Measurements from ENCODE around the gene CABCOCO1.

CABCOCO1 gene

GRCh38 chr10:61754587-61755550 is 92.1 kb downstream of the CABCOCO1 start:
- no peak for DNase-seq (ENCODE audit: low read depth in 1 of 2, low spot score in 1 of 2)

- no peak for DNase-seq (ENCODE audit: low read depth in 1 of 2, low spot score in 1 of 2)
Measured at GRCh38 chr10:61757001-61757400, 94.3 kb downstream of the CABCOCO1 start.

- no peak for DNase-seq (ENCODE audit: low read depth in 1 of 2, low spot score in 1 of 2)
Measured at GRCh38 chr10:61757525-61758397, 95.0 kb downstream of the CABCOCO1 start.

DNA sequence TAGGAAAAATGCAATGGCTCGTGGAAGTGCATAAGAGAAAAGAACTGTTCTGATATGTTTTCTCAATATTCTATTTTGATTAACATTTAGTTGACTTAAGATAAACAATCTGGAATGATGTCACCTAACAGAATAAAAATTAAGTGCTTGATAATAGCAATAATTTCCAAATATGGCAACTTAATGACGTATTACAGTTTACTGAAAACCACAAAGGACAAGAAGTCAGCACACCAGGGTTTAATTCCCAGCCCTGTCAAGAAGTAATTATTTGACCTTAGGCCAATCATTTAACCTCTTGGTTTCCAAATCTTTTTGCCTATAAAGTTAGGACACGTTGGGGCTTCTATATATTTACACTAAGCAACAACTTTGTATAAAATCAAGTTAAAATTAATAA is 95.7 kb downstream of the CABCOCO1 start:
- DNase-seq (ENCODE audit: low read depth in 1 of 2, low spot score in 1 of 2) = no peak

- DNase-seq (ENCODE audit: low read depth in 1 of 2, low spot score in 1 of 2) = no peak
Measured at GRCh38 chr10:61759751-61760150, 97.0 kb downstream of the CABCOCO1 start.

DNA sequence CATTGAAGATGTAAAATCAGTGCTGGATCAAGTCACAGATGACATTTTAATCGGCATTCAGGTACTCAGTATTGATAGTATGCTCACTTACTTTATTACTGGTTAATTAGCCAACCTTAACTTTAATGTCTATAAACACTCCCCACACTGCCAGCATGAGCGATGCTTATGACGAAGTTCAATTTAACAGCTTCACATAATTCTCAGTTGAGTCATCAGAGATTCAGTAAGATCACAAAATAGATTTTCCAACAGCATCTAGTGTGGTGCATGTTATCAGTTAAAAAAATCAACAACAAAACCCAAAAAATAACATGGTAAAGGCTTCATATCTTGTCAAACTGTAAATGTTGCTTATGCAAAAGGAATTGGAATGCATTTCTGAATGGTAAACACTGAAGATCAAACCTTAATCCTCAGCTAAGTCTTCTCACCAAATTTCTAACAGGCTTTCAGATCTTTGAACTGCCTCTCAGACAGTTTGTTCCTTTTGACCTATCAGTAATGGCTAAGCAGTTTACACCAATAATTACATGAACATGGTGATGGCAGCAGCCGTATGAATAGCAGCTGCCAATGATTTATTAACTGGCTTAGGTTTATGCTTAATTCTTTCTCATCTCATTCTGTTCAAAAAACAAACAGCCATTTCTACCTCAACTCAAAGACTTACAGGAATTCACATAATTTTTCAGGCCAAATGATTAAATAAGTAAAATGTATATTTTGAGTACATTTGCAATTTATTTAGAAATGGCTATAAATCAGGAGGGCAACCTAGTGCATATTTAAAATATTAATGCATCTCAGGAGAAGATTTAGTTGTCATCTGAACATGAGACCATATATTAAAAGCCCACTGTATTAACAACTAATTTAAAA is 98.5 kb downstream of the CABCOCO1 start:
- DNase-seq (ENCODE audit: low read depth in 1 of 2, low spot score in 1 of 2) = no peak

- DNase-seq (ENCODE audit: low read depth in 1 of 2, low spot score in 1 of 2) = no peak
Measured at GRCh38 chr10:61761825-61762217, 99.1 kb downstream of the CABCOCO1 start.

DNA sequence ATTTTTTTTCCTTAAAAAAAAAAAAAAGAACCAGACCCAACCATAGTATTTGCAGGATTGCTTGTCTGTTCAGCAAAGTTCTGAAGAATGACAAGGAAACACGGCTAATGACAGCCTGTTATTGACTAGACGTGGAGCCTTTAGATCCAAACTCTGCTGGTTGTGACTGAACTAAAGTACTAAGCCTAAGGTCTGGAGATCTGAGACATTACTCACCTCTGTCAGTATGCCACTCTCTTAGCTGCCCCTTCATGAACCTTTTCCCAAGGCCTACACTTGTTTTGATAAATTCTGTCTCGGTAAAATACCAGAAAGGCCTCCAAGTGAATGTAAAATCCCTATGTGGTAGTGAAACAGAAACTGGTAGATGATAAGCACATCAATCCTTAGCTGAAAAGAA is 101.0 kb downstream of the CABCOCO1 start:
- DNase-seq (ENCODE audit: low read depth in 1 of 2, low spot score in 1 of 2) = no peak

DNA sequence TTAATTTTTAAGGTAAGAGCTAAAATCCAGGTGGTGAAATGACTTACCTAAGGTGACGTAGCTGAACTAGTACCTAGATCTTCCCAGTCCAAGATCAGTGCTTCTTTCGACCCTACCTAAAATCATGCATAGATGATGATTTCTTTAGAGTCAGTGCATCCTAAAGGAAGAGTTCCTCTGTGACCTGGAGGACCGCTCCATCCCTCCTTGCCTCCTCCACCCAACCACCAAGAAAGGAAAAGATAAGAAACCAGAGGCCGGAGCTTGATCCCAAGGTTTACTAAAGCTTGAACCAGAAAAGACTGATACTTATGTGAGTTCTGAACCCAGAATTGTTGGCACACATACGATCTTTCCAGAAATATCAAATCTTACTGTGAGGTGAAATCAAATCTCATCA is 101.8 kb downstream of the CABCOCO1 start:
- DNase-seq (ENCODE audit: low read depth in 1 of 2, low spot score in 1 of 2) = no peak

DNA sequence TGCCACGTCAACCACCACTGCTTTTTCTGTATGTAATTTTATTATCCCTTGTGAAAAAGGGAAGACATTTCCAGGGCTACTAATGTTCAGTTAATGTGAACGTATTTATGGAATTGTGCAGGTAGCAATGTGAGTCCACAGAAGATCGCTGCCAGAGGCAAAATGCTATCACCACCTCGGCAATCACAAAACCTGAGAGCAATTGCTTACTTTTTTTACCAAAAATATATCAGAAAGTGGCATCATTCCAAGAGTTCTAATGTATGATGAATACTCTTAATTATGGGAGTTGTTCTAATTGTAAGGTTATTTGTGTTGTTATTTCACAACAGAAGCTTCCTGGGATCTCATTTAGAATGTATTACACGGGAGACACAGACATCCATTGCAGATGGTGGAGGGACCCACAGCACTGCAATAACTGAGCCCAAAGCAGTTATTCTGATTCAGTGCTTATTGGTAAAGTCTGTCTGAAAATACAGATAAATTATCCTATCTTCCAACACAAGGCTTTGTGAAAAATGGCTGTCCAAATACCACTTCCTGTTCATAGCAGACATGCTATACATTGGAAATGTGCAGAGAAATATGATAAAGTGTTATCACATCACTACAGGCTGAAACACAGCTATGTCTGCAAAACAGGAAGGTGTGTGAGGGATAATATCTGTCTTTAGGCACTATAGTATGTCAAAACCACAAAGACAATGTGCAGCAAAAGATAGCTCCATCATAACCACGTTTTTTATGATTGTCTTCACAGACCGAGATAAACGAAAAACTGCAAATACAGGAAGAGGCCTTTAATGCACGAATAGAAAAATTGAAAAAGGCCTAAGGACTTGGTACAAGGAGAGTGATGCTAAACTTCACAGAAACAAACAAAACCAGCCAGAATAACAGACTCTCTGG is 102.7 kb downstream of the CABCOCO1 start:
- no peak for DNase-seq (ENCODE audit: low read depth in 1 of 2, low spot score in 1 of 2)

DNA sequence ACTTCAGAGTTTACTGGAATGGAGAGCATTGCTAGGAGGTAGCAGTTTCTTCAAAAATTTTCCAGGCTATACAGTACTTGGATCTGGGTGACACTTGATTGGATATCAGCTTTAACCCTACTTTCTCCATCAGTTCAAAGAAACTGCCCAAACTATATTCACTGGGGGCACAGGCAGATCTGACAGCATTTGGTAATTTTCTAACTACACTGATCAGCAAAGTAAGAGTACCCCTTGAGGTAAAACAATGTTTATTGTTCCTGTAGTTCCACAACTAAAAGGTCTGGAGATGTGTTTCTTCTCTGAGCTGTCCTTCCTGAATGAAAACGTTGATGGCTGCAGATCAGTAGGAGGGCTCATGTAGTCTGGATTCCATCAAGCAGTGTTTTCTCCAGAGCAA is 104.2 kb downstream of the CABCOCO1 start:
- DNase-seq (ENCODE audit: low read depth in 1 of 2, low spot score in 1 of 2) = no peak

GRCh38 chr10:61774031-61774430 is 111.3 kb downstream of the CABCOCO1 start:
- no peak for DNase-seq (ENCODE audit: low read depth in 1 of 2, low spot score in 1 of 2)

DNA sequence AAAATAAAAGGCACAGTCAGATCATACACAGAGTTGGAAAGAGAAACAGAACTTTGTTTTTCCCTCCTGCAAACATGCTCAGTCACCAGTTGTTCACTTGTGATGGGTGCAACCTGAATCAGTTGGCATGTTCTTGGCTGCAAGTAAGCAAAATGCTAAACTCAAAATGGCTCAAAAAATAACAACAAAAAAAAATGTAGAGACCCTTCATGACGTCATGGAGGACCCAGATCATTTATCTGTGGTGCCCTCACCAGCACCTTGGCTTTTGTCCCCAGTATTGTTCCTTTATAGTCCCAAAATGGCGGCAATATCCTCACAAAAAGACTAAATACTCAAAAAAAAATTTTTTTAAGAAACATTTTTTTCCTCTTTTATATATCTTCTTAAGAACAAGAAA is 112.4 kb downstream of the CABCOCO1 start:
- no peak for DNase-seq (ENCODE audit: low read depth in 1 of 2, low spot score in 1 of 2)

DNA sequence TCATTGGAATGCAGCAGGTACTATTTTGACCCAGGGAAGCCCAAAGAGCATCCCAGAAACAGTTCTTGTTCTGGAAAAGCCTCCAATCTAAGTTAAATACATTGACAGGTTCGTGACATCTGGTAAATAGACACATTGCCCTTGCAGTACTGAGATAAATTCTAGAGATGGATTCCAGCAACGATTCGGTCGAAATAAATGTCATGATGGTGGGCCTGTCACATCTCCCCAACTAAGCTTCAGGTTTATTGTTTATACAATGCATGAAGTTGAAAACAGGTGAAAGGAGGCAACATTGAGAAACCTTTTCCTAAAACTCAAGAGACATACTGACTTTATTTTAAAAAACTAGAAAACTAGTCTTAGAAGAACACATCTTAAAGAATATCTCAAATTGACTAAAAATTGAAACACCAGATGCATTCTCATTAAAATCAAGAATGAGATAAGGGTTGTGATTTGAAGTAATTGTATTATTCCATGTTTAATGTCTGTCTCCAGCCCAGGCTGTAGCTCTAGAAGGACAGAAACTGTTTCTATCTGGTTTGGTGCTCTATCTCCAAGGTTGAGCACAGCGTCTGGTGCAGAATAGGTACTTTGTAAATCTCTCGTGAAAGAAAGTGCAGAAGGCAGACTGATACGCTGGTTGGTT is 114.0 kb downstream of the CABCOCO1 start:
- no peak for DNase-seq (ENCODE audit: low read depth in 1 of 2, low spot score in 1 of 2)

- DNase-seq (ENCODE audit: low read depth in 1 of 2, low spot score in 1 of 2) = no peak
Measured at GRCh38 chr10:61778137-61778536, 115.4 kb downstream of the CABCOCO1 start.

DNA sequence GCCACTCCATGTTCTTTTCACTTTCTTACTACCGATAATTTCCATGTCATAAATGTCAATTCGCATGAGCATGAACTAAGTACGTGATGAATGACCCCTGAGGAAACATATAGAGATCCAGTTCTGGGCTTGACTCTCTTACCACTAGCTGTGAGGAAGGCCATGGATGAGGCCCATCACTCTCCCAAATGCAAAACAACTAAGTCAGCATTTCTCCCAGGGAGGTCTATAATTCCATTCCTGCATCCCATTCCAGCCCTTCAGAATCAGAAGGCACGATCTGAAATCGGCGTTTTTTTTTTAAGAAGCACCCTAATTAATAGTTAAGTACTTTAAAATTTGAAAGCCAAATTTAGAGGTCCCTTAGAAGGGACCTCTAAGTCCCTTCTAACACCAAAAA is 116.5 kb downstream of the CABCOCO1 start:
- DNase-seq (ENCODE audit: low read depth in 1 of 2, low spot score in 1 of 2) = no peak

GRCh38 chr10:61779950-61780659 is 117.4 kb downstream of the CABCOCO1 start:
- DNase-seq (ENCODE audit: low read depth in 1 of 2, low spot score in 1 of 2) = no peak

- DNase-seq (ENCODE audit: low read depth in 1 of 2, low spot score in 1 of 2) = no peak
Measured at GRCh38 chr10:61780732-61781131, 118.0 kb downstream of the CABCOCO1 start.

DNA sequence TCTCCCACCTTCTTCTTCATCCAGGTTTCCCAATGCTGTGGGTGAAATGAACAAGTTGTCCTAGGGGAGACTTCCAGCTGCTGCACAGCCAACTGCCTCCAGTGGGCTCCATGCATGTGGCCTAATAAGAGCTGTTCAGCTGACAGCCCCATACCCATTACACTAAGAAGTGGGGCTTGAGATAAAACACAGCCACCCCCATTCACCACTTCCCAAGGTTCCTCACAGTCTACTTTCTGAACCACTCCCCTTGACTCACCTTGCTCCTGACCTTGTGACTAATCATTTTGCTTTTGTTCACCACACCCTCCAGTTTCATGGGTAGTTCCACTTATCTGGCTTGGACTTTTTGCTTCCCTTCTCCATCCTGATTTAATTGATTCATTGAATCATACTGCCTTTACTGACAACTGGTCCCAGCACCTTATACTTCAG is 119.3 kb downstream of the CABCOCO1 start:
- no peak for DNase-seq (ENCODE audit: low read depth in 1 of 2, low spot score in 1 of 2)
